SK-N-SH treated with all-trans-retinoic acid at 6 μM for 48 hours (cell line): ENCODE data around the gene HINT2.

Source experiments
- ATAC-seq: fragments of 200-7000 bp; cut with Tn5 transposase; 3 replicates; pipeline ENCODE4 v1.9.1; 2020; ENCODE audit warnings: mild to moderate bottlenecking, moderate library complexity
- BACH2 ChIP-seq: fragments of 250-450 bp; sonication (Bioruptor Pico); IDR thresholded peaks from 2 replicates; pipeline ENCODE4 v1.9.0; 2021; ENCODE audit warnings: mild to moderate bottlenecking, borderline replicate concordance
- CSDC2 ChIP-seq: fragments of 250-450 bp; sonication (Bioruptor Pico); IDR thresholded peaks from 2 replicates; pipeline ENCODE4 v1.5.0; 2020; ENCODE audit warnings: mild to moderate bottlenecking, moderate library complexity
- CSRNP3 ChIP-seq: fragments of 250-450 bp; sonication (Bioruptor Pico); IDR thresholded peaks from 2 replicates; pipeline ENCODE4 v1.5.1; 2021; ENCODE audit warnings: mild to moderate bottlenecking, moderate library complexity
- ESRRG ChIP-seq: fragments of 250-450 bp; sonication (Bioruptor Pico); IDR thresholded peaks from 2 replicates; pipeline ENCODE4 v1.6.1; 2021; ENCODE audit warnings: mild to moderate bottlenecking
- ISL1 ChIP-seq: fragments of 250-450 bp; sonication (Bioruptor Pico); IDR thresholded peaks from 2 replicates; pipeline ENCODE4 v2.1.2; 2022; ENCODE audit warnings: mild to moderate bottlenecking, moderate library complexity
- OSR1 ChIP-seq: fragments of 250-450 bp; sonication (Bioruptor Pico); IDR thresholded peaks from 2 replicates; pipeline ENCODE4 v1.8.0; 2022; ENCODE audit warnings: moderate library complexity, mild to moderate bottlenecking, inconsistent platforms
- PATZ1 ChIP-seq: fragments of 250-450 bp; sonication (Bioruptor Pico); IDR thresholded peaks from 2 replicates; pipeline ENCODE4 v1.8.0; 2020; ENCODE audit warnings: mild to moderate bottlenecking, moderate library complexity, borderline replicate concordance
- PPARA ChIP-seq: fragments of 250-450 bp; sonication (Bioruptor Pico); IDR thresholded peaks from 2 replicates; pipeline ENCODE4 v1.5.0; 2020; ENCODE audit warnings: mild to moderate bottlenecking, borderline replicate concordance
- RARB ChIP-seq: fragments of 250-450 bp; sonication (Bioruptor Pico); IDR thresholded peaks from 2 replicates; pipeline ENCODE4 v1.8.0; 2021; ENCODE audit warnings: mild to moderate bottlenecking, moderate library complexity
- SNAI2 ChIP-seq: fragments of 250-450 bp; sonication (Bioruptor Pico); IDR thresholded peaks from 2 replicates; pipeline ENCODE4 v1.5.0; 2020; ENCODE audit warnings: mild to moderate bottlenecking, moderate library complexity
- TCF4 ChIP-seq: fragments of 250-450 bp; sonication (Bioruptor Pico); IDR thresholded peaks from 2 replicates; pipeline ENCODE4 v1.8.0; 2021; ENCODE audit warnings: mild to moderate bottlenecking, moderate library complexity, borderline replicate concordance
- TOX ChIP-seq: fragments of 250-450 bp; sonication (Bioruptor Pico); IDR thresholded peaks from 2 replicates; pipeline ENCODE4 v1.8.0; 2021; ENCODE audit warnings: mild to moderate bottlenecking, moderate library complexity, borderline replicate concordance
- TSHZ2 ChIP-seq: fragments of 250-450 bp; sonication (Bioruptor Pico); IDR thresholded peaks from 2 replicates; pipeline ENCODE4 v1.5.0; 2020; ENCODE audit warnings: mild to moderate bottlenecking, moderate library complexity
- ZFP3 ChIP-seq: fragments of 250-450 bp; sonication (Bioruptor Pico); IDR thresholded peaks from 2 replicates; pipeline ENCODE4 v1.5.0; 2020; ENCODE audit warnings: mild to moderate bottlenecking, moderate library complexity
- ZFP30 ChIP-seq: fragments of 450-650 bp; formaldehyde crosslinking; IDR thresholded peaks from 2 replicates; pipeline ENCODE4 v1.5.0; 2022; ENCODE audit warnings: mild to moderate bottlenecking, moderate library complexity
- ZNF565 ChIP-seq: fragments of 450-650 bp; formaldehyde crosslinking; conservative IDR thresholded peaks from 2 replicates; pipeline ENCODE4 v1.5.0; 2020; ENCODE audit warnings: low read depth, mild to moderate bottlenecking, moderate library complexity
- ZNF8 ChIP-seq: fragments of 450-650 bp; formaldehyde crosslinking; IDR thresholded peaks from 2 replicates; pipeline ENCODE4 v1.5.0; 2020; ENCODE audit warnings: mild to moderate bottlenecking, moderate library complexity
- TF ChIP-seq, protein P1 (sequence below): fragments of 250-450 bp; sonication (Bioruptor Pico); IDR thresholded peaks from 2 replicates; pipeline ENCODE4 v1.8.0; 2021; ENCODE audit warnings: low read depth, mild to moderate bottlenecking, moderate library complexity, borderline replicate concordance

Gene HINT2

DNA sequence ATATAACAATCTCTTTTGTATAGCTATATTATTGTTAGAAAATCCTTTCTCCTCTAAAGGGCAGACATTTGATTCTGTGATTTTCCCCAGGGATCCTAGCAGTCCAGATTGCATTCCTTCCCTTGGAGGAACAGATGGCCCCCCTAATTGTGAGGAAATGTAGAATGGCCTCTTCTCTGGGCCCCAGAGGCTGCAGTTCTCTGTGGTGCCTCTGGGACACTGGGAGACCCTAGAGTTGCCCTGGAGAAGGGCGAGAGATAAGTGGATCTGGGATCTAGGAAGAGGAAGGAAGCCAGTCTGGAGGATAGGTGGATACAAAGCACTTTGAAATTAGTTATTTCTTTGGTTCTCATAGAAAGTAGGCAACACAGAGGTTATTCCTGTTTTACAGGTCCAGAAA, 1.9 kb upstream of the HINT2 start:
- ATAC-seq: no peak
- TF ChIP-seq CSRNP3 (CRISPR knock-in tag) (no peak), TOX (CRISPR knock-in tag) (no peak), OSR1 (CRISPR knock-in tag) (no peak), TCF4 (CRISPR knock-in tag) (no peak), ESRRG (no peak), PATZ1 (CRISPR knock-in tag) (no peak), ZFP30 (CRISPR knock-in tag) (no peak), BACH2 (CRISPR knock-in tag) (no peak), ZFP3 (CRISPR knock-in tag) (no peak), ZNF8 (CRISPR knock-in tag) (no peak), TSHZ2 (no peak), ZNF565 (CRISPR knock-in tag) (no peak), ISL1 (CRISPR knock-in tag) (no peak), PPARA (no peak), RARB (CRISPR knock-in tag) (no peak)
- TF ChIP-seq, protein P1, sequence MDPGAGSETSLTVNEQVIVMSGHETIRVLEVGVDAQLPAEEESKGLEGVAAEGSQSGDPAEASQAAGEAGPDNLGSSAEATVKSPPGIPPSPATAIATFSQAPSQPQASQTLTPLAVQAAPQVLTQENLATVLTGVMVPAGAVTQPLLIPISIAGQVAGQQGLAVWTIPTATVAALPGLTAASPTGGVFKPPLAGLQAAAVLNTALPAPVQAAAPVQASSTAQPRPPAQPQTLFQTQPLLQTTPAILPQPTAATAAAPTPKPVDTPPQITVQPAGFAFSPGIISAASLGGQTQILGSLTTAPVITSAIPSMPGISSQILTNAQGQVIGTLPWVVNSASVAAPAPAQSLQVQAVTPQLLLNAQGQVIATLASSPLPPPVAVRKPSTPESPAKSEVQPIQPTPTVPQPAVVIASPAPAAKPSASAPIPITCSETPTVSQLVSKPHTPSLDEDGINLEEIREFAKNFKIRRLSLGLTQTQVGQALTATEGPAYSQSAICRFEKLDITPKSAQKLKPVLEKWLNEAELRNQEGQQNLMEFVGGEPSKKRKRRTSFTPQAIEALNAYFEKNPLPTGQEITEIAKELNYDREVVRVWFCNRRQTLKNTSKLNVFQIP (CRISPR knock-in tag): no peak

DNA sequence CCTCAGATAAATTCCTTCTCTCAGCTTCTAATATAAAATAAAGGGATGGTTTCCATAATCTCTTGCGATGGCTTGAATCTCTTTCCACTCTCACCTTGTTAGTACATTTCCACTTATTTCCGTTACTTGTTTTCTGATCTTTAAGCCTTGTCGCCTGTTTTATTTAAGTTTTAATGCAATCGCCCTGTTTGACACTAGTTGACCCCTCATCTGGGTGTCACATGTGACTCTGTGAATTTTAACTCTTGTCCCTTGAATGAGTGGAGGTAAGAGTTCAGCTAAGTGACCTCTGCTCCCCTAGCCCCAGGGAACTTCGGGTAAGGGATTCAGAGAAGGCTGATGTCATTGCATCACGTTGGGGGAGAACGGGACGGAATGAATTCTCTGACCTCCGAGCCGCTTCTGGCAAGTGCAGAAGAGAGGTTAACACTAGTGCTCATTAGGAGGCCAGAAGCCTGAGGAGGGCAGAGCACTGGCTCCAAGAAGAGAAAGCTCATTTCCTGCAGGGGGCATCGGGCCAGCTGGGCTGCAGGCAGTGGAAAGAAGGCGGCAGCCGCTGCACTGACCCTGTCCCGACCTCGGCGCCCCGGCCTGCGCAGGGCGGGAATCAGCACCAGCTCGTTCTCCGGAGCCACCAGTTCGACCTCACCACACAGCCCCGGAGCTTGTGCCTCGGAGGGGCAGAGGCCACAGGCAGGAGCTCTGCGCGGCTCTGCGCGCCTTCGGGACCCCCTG, 569 bp downstream of the HINT2 start:
- ATAC-seq: peak; percentile 62
- TF ChIP-seq ZFP30 (CRISPR knock-in tag): no peak
- no peak for TF ChIP-seq CSDC2 (CRISPR knock-in tag)
- no peak for TF ChIP-seq ESRRG
- TF ChIP-seq BACH2 (CRISPR knock-in tag): no peak
- no peak for TF ChIP-seq SNAI2 (CRISPR knock-in tag)
- TF ChIP-seq ZNF565 (CRISPR knock-in tag): no peak
- TF ChIP-seq TSHZ2: no peak
